H9 (cell line): ENCODE results near the gene NHSL2. TPM values are rescaled to one million over a fixed set of nuclear protein-coding genes. Genes with fewer than 3 reads are reported as not detected.

Experiments
- DNase-seq: peaks from one replicate; pipeline ENCODE4 v3.0.0-alpha.2; 2017
- H2AFZ ChIP-seq: one replicate; pipeline ENCODE4 v1.6.1; 2013; ENCODE audit warnings: mild to moderate bottlenecking, low read length, control low read depth, moderate library complexity
- H2AK5ac ChIP-seq: 2 replicates; pipeline ENCODE4 v1.6.1; 2013; ENCODE audit warnings: low read length, control low read depth, mixed read lengths; ENCODE audit not compliant: insufficient read length
- H2BK120ac ChIP-seq: one replicate; pipeline ENCODE4 v1.6.1; 2013; ENCODE audit warnings: low read depth, mild to moderate bottlenecking, low read length, control low read depth, inconsistent platforms; ENCODE audit not compliant: poor library complexity, severe bottlenecking
- H2BK12ac ChIP-seq: 2 replicates; pipeline ENCODE4 v1.6.1; 2013; ENCODE audit warnings: low read length, control low read depth, mixed read lengths, low read depth; ENCODE audit not compliant: insufficient read length
- H2BK15ac ChIP-seq: 2 replicates; pipeline ENCODE4 v1.6.1; 2013; ENCODE audit warnings: low read depth, low read length, control low read depth
- H2BK20ac ChIP-seq: one replicate; pipeline ENCODE4 v1.6.1; 2013; ENCODE audit warnings: low read depth, mild to moderate bottlenecking, low read length, control low read depth, inconsistent platforms; ENCODE audit not compliant: poor library complexity, severe bottlenecking
- H2BK5ac ChIP-seq: 2 replicates; pipeline ENCODE4 v1.6.1; 2013; ENCODE audit warnings: low read length, control low read depth, mixed read lengths; ENCODE audit not compliant: insufficient read length
- H3K14ac ChIP-seq: 2 replicates; pipeline ENCODE4 v1.6.1; 2013; ENCODE audit warnings: low read length, control low read depth; ENCODE audit not compliant: insufficient read depth
- H3K18ac ChIP-seq: 2 replicates; pipeline ENCODE4 v1.6.1; 2013; ENCODE audit warnings: low read depth, mild to moderate bottlenecking, mixed read lengths, low read length, control low read depth; ENCODE audit not compliant: insufficient read length
- H3K23ac ChIP-seq: 2 replicates; pipeline ENCODE4 v1.6.1; 2013; ENCODE audit warnings: low read length, control low read depth, mixed read lengths, low read depth; ENCODE audit not compliant: insufficient read length
- H3K23me2 ChIP-seq: 2 replicates; pipeline ENCODE4 v1.6.1; 2013; ENCODE audit warnings: low read depth, mild to moderate bottlenecking, mixed read lengths, low read length, control low read depth; ENCODE audit not compliant: insufficient read length, poor library complexity, severe bottlenecking
- H3K27ac ChIP-seq: 2 replicates; pipeline ENCODE4 v1.5.1; 2013; ENCODE audit warnings: low read length, control low read depth, mixed read lengths, low read depth; ENCODE audit not compliant: insufficient read length
- H3K27me3 ChIP-seq: 2 replicates; pipeline ENCODE4 v1.6.1; 2013; ENCODE audit warnings: low read length, control low read depth, inconsistent platforms; ENCODE audit not compliant: insufficient read depth
- H3K4ac ChIP-seq: 2 replicates; pipeline ENCODE4 v1.6.1; 2013; ENCODE audit warnings: low read depth, mild to moderate bottlenecking, control low read depth, inconsistent platforms, low read length, moderate library complexity
- H3K4me1 ChIP-seq: 2 replicates; pipeline ENCODE4 v1.6.1; 2013; ENCODE audit warnings: low read length, control low read depth, inconsistent platforms; ENCODE audit not compliant: insufficient read depth
- H3K4me2 ChIP-seq: 2 replicates; pipeline ENCODE4 v1.6.1; 2013; ENCODE audit warnings: low read length, control low read depth, mixed read lengths; ENCODE audit not compliant: insufficient read length, insufficient read depth
- H3K56ac ChIP-seq: 2 replicates; pipeline ENCODE4 v1.6.1; 2013; ENCODE audit warnings: low read depth, mild to moderate bottlenecking, mixed read lengths, low read length, control low read depth; ENCODE audit not compliant: insufficient read length
- H3K79me1 ChIP-seq: 2 replicates; pipeline ENCODE4 v1.6.1; 2013; ENCODE audit warnings: low read depth, mild to moderate bottlenecking, moderate library complexity, low read length, control low read depth, inconsistent platforms; ENCODE audit not compliant: insufficient read depth, poor library complexity, severe bottlenecking
- H3K79me2 ChIP-seq: 2 replicates; pipeline ENCODE4 v1.6.1; 2013; ENCODE audit warnings: low read length, control low read depth, inconsistent platforms; ENCODE audit not compliant: insufficient read depth
- H3K9ac ChIP-seq: 2 replicates; pipeline ENCODE4 v1.6.1; 2013; ENCODE audit warnings: low read length, control low read depth, mixed read lengths; ENCODE audit not compliant: insufficient read length; ENCODE audit errors: extremely low read depth
- H3K9me3 ChIP-seq: one replicate; pipeline ENCODE4 v1.6.1; 2013; ENCODE audit warnings: low read depth, low read length, inconsistent platforms; ENCODE audit not compliant: control insufficient read depth
- H3T11ph ChIP-seq: one replicate; pipeline ENCODE4 v1.6.1; 2013; ENCODE audit warnings: mild to moderate bottlenecking, low read length, control low read depth, inconsistent platforms
- H4K20me1 ChIP-seq: one replicate; pipeline ENCODE4 v1.6.1; 2013; ENCODE audit not compliant: control insufficient read depth, insufficient read length, insufficient read depth
- H4K5ac ChIP-seq: 2 replicates; pipeline ENCODE4 v1.6.1; 2013; ENCODE audit warnings: low read depth, mild to moderate bottlenecking, mixed read lengths, low read length, control low read depth; ENCODE audit not compliant: insufficient read length
- H4K8ac ChIP-seq: replicated peaks from 2 replicates; pipeline ENCODE4 v1.6.1; 2013; ENCODE audit warnings: low read length, control low read depth, mixed read lengths, low read depth; ENCODE audit not compliant: insufficient read length
- H4K91ac ChIP-seq: 2 replicates; pipeline ENCODE4 v1.6.1; 2013; ENCODE audit warnings: low read depth, mild to moderate bottlenecking, moderate library complexity, mixed read lengths, low read length, control low read depth; ENCODE audit not compliant: insufficient read length
- H3K27ac Mint-ChIP-seq, 3 experiments: 2 replicates in 2 of 3; 3 replicates in 1 of 3; pipeline ENCODE4 v1.8.0; 2020 to 2021; ENCODE audit warnings: mixed read lengths in 3 of 3, mild to moderate bottlenecking in 1 of 3, moderate library complexity in 1 of 3
- H3K27me3 Mint-ChIP-seq: 2 replicates; pipeline ENCODE4 v1.8.0; 2021; ENCODE audit warnings: low read depth, mild to moderate bottlenecking, moderate library complexity, mixed read lengths
- H3K36me3 Mint-ChIP-seq, 3 experiments: 2 replicates in 2 of 3; 3 replicates in 1 of 3; pipeline ENCODE4 v1.8.0; 2020 to 2021; ENCODE audit warnings: low read depth in 3 of 3, mixed read lengths in 3 of 3; ENCODE audit not compliant: insufficient read depth in 1 of 3
- H3K4me1 Mint-ChIP-seq, 2 experiments: 2 replicates each; pipeline ENCODE4 v1.8.0; 2020; ENCODE audit warnings: mixed read lengths in 2 of 2
- H3K4me3 Mint-ChIP-seq, 2 experiments: 2 replicates in 1 of 2; 3 replicates in 1 of 2; pipeline ENCODE4 v1.8.0; 2020 to 2021; ENCODE audit warnings: mild to moderate bottlenecking in 2 of 2, mixed read lengths in 2 of 2, moderate library complexity in 1 of 2
- H3K9me3 Mint-ChIP-seq, 2 experiments: 2 replicates in 1 of 2; 3 replicates in 1 of 2; pipeline ENCODE4 v1.8.0; 2020; ENCODE audit warnings: mild to moderate bottlenecking in 2 of 2, mixed read lengths in 2 of 2, moderate library complexity in 1 of 2
- CTCF ChIP-seq: fragments of 200-600 bp; sonication (generic); conservative IDR thresholded peaks from 3 replicates; pipeline ENCODE4 v1.8.0; 2021; ENCODE audit warnings: antibody characterized with exemption, mild to moderate bottlenecking
- WGBS: extraction: QIAGEN DNeasy Blood & Tissue Kit; methylation state at CpG from one replicate; pipeline ENCODE4 v1.1.7; 2013; ENCODE audit warnings: missing lambda C conversion rate, low lambda C conversion rate, mixed read lengths; ENCODE audit not compliant: insufficient read length; ENCODE audit errors: extremely low coverage; 5-methylcytosine and 5-hydroxymethylcytosine counted together
- total RNA-seq: library from RNA; stranded (reverse); gene quantifications from 2 replicates; pipeline ENCODE4 v1.2.1, GENCODE V29; 2021

NHSL2 gene
- total RNA-seq, 1 experiment from 2014 or later, result 6.4 TPM

GRCh38 chrX:72088761-72089160 is 178.1 kb downstream of the NHSL2 start:
- Mint-ChIP-seq H3K27ac (no peak overlapping the region), H3K9me3 (peaks cover 72 to 79% of the 10 kb centered on the region in 2 experiments), H3K4me1 (peaks cover 0 to 3% of the 10 kb centered on the region in 2 experiments; a peak in 2 of 4 replicates), H3K4me3 (no peak overlapping the region), H3K36me3 (peaks cover 3 to 8% (median 4%) of the 10 kb centered on the region in 3 experiments; a peak in 5 of 7 replicates), H3K27me3 (no peaks in the 10 kb centered on the region; the same call in 1 of the 2 replicates)
- peaks cover 22% of the 10 kb centered on the region for H3K9me3 ChIP-seq
- H3K79me1 ChIP-seq, result no peaks in the 10 kb centered on the region
- H3K4ac ChIP-seq, result no peak overlapping the region
- no peak overlapping the region for H2AFZ ChIP-seq
- H4K91ac ChIP-seq, result no peak overlapping the region
- no CpG with 5 or more reads among the region's 6 CpGs for WGBS
- H3K56ac ChIP-seq, result no peak overlapping the region
- no peaks in the 10 kb centered on the region for H3K27me3 ChIP-seq
- H3K79me2 ChIP-seq, result 0 out of 2 replicates have a peak, but pooled peaks cover 2% of the 10 kb centered on the region
- no peak overlapping the region for H3K9ac ChIP-seq
- H2BK5ac ChIP-seq, result no peak overlapping the region
- H3K4me2 ChIP-seq, result no peak overlapping the region
- H4K20me1 ChIP-seq, result no peaks in the 10 kb centered on the region
- H4K5ac ChIP-seq, result no peak overlapping the region
- H2BK120ac ChIP-seq, result no peak overlapping the region
- no peak for DNase-seq
- no peaks in the 10 kb centered on the region for H3K23me2 ChIP-seq
- H2BK12ac ChIP-seq, result no peak overlapping the region
- no peak for TF ChIP-seq CTCF
- no peak overlapping the region for H4K8ac ChIP-seq
- H3K4me1 ChIP-seq, result no peaks in the 10 kb centered on the region
- H2BK15ac ChIP-seq, result no peak overlapping the region
- no peak overlapping the region for H3K14ac ChIP-seq
- H3K18ac ChIP-seq, result no peak overlapping the region
- no peak overlapping the region for H3K27ac ChIP-seq
- H3K23ac ChIP-seq, result no peak overlapping the region
- no peak overlapping the region for H3T11ph ChIP-seq
- no peak overlapping the region for H2AK5ac ChIP-seq
- no peak overlapping the region for H2BK20ac ChIP-seq
